HG03565 (cell line): ENCODE measurements around the gene PMIS2.

Experiments
- ATAC-seq: cut with Tn5 transposase; IDR thresholded peaks from one replicate; pipeline ENCODE4 v1.9.1; 2021; ENCODE audit warnings: mild to moderate bottlenecking, moderate library complexity; ENCODE audit not compliant: unreplicated experiment

Gene PMIS2

GRCh38 chr19:35585848-35586247, at the start of gene PMIS2:
TSS of gene PMIS2 (plus strand) at chr19:35586173. CDS start at chr19:35586260, 87 bp downstream.
- ATAC-seq, result no peak

- ATAC-seq, result no peak
Measured at GRCh38 chr19:35539314-35539713, 46.7 kb upstream of the PMIS2 start.

GRCh38 chr19:35539850-35540249, 46.1 kb upstream of the PMIS2 start:
- no peak for ATAC-seq

- ATAC-seq, result no peak
Measured at GRCh38 chr19:35540356-35540927, 45.5 kb upstream of the PMIS2 start.

GRCh38 chr19:35542209-35542608, 43.8 kb upstream of the PMIS2 start:
- ATAC-seq, result no peak

- ATAC-seq, result no peak
Measured at GRCh38 chr19:35543280-35544109, 42.5 kb upstream of the PMIS2 start.

GRCh38 chr19:35544110-35544802, 41.7 kb upstream of the PMIS2 start:
- no peak for ATAC-seq

GRCh38 chr19:35545001-35545854, 40.7 kb upstream of the PMIS2 start, which contains the start of gene TMEM147:
TSS of gene TMEM147 (plus strand) at chr19:35545626. CDS start at chr19:35545740, 114 bp downstream.
- ATAC-seq, result peak; percentile 75

GRCh38 chr19:35545855-35546381, 40.1 kb upstream of the PMIS2 start:
- peak; percentile 29 for ATAC-seq

GRCh38 chr19:35546532-35546931, 39.4 kb upstream of the PMIS2 start:
- no peak for ATAC-seq

GRCh38 chr19:35549174-35549788, 36.7 kb upstream of the PMIS2 start:
- no peak for ATAC-seq

- ATAC-seq, result no peak
Measured at GRCh38 chr19:35549879-35550523, 36.0 kb upstream of the PMIS2 start.

GRCh38 chr19:35551091-35551810, 34.7 kb upstream of the PMIS2 start:
- ATAC-seq, result no peak

GRCh38 chr19:35552534-35553384, 33.2 kb upstream of the PMIS2 start:
- ATAC-seq, result no peak

- no peak for ATAC-seq
Measured at GRCh38 chr19:35553385-35554000, 32.5 kb upstream of the PMIS2 start.

- no peak for ATAC-seq
Measured at GRCh38 chr19:35554076-35554475, 31.9 kb upstream of the PMIS2 start.

GRCh38 chr19:35555301-35556005, 30.5 kb upstream of the PMIS2 start:
- ATAC-seq, result no peak
